Activated CD8-positive, alpha-beta memory T cell treated with anti-CD3 and anti-CD28 coated beads for 4 hours (primary cell): ENCODE measurements around the gene TMEM184C.
A peak's percentile ranks its signal among the peaks of the same experiment; 100 is the strongest.

Experiments
- DNase-seq, 2 donors: peaks; one replicate each; pipeline ENCODE4 v3.0.0-alpha.2; 2020; ENCODE audit warnings: low read depth in 2 of 2

TMEM184C gene

DNA sequence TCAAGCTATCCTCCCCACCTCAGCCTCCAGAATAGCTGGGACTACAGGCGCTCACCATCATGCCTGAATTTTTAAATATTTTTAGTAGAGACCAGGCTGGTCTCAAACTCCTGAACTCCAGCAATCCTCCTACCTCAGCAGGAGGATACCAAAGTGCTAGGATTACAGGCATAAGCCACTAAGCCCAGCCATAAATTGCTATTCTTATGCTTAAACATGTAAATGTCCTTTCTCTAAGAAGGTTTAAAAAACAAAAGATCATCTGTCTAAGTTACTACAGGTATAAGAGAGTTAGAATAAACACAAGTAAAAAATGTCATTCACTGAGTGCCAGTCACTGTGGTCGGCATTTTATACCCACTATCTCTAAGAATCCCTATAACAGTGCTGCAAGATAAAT is 38.4 kb downstream of the TMEM184C start:
- DNase-seq, result no peak

DNA sequence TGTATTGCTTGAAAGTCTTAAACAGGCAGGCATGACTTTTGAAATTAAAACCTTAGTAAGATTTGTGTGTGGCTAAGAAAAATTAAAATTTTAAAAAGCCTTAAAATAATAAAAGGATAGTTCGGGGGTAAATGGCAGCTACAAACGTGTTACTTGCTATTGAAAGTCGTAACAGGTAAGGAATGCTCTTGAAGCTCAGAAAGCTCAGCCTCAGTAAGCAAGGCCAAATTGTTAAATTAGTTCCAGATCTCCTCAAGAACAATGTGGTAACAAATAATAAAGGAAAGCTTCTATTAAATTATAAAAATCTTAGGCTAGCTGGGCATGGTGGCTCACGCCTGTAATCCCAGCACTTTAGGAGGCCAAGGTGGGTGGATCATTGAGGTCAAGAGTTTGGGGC is 41.3 kb downstream of the TMEM184C start:
- no peak for DNase-seq

DNA sequence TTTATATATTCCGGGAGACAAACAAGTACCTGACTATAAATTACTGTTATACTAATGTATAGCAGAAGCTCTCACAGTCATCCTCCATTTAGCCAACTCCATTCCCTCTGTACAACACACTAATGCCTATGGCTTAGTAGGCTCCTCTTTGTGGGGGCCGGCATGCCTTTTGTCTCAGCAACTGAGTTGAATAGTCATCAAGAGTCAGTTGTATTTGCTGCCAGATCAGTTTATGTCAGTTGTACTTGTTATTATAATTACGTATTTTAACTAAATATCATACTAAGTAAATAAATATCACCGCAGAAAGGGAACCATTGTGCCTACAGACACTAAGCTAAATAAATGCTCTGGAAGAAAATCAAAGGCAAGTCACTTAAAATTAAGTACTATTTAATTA is 56.9 kb downstream of the TMEM184C start:
- no peak for DNase-seq

DNA sequence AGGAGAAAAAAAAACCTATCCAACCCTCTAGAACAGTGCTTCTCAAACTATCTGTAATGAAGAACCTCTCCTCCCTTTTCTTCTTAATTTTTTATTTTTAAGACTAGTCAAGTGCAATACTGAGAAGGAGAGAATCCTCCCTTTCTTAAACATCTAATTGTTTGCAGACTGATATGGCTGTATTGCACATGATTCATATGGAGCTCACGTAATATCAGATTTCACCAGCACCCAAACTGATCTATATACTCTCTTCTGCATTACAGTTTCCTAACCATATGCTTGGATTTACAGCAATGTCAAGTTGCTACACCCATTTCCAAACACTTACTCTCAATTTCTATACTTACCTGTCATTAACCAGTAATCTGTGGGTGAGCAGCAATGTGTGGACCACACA is 57.3 kb downstream of the TMEM184C start:
- no peak for DNase-seq

DNA sequence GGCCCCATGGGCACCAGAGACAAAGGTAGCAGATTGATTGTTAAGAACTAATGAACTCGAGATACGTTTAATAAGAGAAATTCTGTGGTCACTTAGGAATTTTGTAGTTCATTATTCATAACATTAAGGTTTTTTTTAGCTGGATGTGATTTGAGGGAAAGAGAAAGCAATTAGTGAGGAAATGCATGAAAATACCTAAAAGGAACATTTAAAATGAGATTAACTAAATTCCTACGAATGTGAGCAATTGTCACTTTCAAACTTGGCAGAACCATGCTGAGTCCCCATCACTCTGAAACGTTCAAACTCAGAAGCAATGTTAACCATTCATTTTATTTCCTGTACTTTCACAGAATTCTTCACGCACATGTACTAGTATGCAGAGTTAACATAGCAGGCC is 60.9 kb downstream of the TMEM184C start:
- no peak for DNase-seq

DNA sequence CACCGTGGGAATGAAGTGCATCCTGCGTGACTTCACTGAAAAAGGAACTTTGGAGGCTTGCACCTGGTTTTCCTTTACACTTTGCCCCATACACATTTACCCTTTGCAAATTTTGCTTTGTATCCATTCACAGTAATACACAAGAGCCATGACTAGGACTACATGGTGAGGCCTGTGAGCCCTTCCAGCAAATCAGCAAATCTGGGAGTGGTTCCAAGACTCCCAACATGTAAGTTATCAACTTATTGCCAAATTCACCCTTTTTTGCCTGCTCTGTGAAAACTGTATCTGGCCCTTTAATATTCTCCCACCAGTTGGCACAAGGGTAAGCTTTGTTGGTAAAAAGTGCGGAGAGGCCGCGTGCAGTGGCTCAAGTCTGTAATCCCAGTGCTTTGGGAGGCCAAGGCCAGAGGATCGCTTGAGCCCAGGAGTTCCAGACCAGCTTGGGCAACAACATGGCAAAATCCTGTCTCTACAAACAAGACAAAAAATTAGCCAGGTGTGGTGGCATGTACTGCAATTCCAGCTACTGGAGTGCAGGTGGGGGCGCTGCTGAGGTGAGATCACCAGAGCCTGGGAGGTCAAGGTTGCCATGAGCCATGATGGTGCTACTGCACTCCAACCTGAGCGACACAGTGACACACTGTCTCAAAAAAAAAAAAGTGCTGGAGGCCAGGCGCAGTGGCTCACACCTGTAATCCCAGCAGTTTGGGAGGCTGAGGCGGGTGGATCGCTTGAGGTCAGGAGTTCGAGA is 61.8 kb downstream of the TMEM184C start:
- no peak for DNase-seq

DNA sequence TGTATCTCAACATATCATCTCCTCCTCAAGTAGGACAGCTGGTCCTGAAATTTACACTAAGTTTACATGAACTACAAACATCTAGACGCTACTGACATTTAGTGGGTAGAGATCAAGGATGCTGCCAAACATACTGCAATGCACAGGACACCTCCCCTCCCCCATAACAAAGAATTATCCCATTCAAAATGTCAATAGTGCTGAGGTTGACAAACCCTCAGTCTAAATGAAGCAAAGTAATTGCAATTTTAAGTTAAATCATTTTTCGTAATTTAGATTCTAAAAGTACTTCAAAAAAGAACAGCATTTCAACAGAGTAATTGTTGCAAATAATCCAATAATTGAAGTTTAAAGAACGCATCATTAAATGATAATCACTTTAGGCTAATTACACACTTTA is 65.6 kb downstream of the TMEM184C start:
- no peak for DNase-seq

DNA sequence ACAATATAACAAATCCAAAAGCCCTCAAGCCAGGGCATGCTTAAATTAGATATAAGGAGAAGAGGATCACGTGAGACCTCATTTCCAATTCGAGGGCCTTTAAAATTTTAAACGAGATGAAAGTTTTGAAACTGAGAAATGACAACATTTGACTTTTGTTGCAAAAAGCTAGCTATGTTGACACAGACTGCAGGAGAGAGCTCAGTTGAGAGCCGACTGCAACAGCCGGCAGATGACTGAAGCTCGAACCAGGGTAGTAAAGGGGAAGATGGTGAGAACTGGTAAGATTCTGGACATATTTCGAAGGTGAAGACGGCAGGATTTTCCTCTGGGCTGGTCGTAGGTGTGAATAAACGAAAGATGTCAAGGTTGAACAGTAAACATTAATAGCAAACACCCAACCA is 66.0 kb downstream of the TMEM184C start:
- DNase-seq, result no peak

DNA sequence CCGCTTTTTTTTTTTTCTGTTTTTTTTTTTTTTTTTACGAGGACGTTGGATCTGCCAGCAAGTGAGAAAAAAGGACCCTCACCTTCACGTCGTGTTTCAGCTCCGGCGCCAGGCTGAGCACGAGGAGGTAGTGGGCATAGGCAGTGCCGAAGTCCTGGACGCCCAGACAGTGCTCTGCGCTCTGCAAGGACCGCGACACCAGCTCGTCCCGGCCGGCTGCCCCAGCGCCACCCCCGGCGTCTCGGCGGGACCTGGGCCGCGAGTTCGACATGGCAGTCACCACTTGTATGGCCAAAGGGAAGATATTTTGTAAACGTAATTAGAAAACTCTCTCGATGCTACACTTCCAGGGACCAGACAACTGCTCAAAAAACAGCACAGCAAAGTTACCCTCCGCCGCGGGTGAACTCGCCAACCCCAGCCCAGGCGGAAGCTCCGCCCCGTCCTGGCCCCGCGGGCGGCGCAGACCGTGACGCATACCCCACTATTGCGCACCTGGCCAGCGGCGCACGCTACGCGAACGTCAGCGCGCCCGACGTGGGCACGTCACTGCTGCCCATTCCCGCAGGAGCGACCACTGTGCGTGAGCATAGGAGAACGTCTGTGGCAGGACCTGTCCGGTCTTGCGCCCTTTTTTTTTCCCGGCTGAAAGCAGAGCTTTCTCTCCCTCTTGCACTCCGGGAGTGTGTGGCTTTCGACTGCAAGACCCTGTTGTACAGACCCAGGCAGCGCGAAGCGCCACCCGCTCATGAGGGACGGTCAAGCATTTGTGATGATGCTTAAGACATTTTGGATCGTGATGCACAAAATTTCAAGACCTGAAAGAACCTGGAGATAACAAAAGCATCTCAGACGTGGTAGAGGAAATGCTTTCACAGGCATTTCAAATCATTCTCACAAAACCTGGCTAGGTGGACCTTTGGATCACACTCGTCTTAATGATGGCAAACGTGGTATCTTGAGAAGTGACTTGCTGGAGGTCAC is 66.8 kb downstream of the TMEM184C start, which contains the start of gene PRMT9:
Gene PRMT9, minus strand, starts transcription at position 447 of the 984 bp plus-strand sequence. Its CDS starts 176 bp downstream, at position 271.
- peak; percentile 73 to 77 for DNase-seq

DNA sequence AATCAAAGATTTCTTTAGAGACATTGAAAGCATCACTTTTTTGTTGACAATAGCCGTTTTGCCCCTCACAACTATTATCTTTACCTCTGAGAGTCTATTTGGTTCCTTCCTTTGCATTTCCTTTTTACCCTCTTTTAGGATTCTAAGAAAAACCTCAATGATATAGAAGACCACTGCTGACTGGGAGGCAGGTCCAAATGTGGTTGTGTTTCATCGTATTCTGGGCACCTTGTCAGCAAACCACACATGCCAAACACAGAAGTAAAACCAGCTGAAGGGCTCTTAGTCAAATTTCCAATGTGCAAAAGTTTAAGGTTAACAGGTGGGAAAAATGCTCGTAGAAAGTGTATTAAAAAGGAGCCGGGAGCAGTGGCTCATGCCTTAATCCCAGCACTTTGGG is 71.9 kb downstream of the TMEM184C start:
- no peak for DNase-seq

DNA sequence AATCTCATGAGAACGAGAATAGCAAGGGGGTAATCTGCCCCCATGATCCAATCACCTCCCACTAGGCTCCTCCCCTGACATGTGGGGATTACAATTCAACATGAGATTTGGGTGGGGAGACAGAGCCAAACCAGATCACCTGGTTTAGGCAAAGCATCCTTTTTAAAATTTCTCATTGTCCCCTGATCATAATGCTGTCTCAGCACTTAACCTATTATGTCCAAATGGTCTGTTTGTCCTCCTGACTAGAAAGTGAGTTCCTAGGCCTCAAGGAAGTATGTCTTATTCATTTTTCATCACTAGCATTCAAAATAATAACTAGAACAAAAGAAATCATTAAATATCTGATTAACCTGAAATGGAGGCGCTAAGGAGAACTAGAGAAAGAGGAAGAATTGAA is 74.6 kb downstream of the TMEM184C start:
- no peak for DNase-seq

DNA sequence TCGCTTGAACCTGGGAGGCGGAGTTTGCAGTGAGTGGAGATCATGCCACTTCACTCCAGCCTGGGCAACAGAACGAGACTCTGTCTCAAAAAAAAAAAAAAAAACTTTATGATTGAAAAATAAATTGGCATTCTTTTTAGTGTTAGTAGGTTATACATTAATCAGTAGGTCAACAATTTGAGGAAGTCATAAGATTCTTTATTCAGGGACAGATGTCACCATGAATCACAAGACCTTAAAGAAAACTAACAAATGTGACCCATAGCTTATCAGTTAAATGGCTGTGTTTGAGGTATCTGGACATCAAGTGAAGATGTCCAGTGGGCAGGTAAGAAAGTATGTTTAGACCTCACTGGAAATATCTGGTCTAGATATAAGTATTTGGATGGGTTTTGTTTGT is 76.0 kb downstream of the TMEM184C start:
- no peak for DNase-seq

DNA sequence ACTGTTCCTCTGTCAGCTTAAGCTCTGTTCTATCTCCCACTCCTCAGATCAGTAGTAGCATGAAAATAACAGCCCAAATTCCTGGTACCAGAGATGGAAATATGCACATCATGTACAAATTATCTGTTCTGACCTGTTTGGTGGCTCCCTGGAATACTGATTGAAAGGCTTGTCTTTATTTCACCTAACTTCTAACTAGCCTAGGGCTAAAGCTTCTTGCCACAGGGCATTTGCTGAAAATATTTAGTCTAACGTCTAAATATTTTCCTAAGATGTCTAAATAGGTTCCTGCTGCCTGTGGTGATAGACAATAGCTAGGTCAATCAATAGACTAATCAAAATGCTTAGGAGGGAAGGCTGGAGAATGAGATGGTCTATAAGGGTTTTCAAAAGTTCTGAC is 79.7 kb downstream of the TMEM184C start:
- DNase-seq, result no peak

DNA sequence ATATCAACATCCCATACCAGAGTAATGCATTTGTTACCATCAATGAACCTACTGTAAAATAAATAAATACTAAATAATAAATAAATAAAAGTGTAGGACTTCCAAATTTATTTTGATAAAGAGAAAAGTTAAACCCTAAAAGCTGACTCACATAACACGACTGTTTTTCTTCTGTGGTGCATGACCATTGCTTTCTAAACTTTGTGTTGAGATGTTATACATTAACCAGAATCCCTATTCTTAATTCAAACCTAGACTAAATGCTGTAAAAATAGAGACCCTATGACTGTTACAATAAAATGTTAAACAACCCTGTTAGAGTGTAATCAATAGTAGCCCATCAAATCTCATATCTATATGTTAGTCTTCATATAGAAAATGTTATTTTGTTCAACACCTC is 87.6 kb downstream of the TMEM184C start:
- no peak for DNase-seq

DNA sequence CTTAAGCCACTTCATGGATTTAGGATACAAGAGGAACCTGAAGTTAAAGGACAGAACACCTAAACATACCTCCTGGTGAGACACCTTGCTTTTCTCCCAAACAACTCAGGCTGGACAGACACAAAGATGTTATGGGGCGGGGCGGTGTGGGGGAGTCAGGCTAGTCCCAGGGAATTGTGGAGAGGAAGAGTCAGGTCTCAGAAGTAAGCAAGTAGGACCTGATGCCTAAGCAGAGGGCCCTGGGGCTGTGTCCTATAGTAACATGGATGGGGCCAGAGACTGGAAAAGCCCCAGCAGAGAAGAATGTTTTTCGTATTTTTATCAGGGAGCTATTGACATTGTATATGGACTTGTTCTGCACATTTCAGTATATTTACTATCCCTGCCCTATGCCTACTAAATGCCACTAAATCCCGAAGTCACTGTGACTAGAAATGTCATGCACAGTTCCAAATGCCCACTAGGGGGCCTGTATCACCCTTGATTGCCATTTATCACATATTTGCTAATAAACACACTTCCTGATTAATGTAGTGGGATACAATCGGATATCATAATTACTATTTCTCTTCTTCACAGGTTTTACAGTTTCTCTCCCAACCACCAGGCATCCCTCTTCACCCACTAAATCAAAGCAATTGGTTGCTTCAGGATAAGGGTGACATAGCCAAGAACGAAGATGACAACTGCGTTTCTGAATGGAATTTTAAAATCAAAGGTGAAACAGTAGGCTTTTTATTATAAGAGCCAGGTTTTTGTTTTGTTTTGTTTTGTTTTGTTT is 90.9 kb downstream of the TMEM184C start:
- DNase-seq, result peak in 1 of 2 donors; percentile 22

DNA sequence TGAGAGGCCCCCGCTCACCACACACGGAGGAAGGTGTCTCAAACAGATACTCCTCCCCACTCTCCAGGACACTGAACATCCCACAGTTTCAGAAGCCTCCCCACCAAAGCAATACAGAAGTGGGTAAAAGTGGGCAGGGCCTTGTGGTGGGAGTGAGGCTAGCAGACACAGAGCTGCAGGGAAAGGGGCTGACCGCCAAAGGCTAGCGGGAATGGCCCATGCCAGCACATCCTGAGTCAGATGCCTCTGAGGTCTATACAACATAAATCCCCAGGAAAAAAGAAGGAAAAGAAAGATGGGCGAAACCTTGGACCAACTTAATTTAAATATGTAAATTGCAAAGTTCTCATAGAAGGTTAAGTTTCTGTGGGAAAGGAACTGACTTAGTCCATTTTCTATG is 92.8 kb downstream of the TMEM184C start:
- DNase-seq, result no peak

DNA sequence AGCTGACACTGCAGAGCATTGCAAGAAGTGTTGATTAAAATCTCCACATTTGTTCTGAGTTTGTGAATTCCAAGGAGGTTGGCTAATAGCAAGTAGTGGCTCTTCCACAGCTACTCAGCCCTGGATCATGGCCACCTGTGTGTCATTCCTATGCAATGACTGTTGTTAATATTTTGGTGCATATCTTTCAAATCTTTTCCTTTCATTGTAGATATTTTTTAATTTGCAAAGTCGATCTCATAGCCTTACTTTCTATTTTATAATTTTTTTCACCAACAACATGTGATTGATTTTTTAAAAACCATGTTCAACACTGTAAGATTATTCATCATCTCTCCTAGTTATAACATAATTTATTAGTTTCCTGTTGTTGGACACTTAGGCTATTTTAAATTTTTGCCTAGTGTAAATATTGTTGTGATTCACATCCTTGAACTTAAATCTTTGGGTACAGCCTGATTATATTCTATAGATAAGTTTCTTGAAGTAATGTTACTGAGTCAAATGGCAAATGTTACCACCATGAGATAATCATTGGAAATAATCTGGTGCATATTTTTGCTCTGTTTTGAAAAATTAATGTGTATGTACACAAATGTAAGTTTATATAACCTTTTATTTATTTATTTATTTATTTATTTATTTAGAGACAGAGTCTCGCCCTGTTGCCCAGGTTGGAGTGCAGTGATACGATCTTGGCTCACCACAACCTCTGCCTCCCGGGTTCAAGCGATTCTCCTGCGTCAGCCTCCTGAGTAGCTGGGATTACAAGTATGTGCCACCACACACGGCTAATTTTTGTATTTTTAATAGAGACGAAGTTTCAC is 97.6 kb downstream of the TMEM184C start:
- DNase-seq, result no peak

DNA sequence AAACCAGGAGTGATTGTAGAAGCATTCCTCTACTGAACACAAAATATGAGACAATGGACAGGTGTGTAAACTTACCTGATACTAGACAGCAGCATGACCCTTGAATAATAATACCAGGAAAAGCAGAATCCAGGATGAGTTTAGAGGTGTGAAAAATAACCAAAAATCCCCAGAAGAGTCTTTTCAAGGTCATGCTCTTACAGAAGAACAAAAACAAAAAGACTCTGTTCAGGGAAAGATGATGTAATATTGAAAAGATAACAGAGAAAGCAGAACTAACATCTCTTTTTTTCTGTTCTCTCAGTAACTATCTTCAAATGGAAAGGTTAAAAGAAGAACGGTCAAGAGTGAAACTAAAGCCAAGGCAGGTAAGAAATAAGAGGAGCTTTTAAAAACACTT is 100.7 kb downstream of the TMEM184C start:
- no peak for DNase-seq
